H54 (cell line): ENCODE measurements around the gene ADAMTS2.

Experiments
- DNase-seq: peaks from one replicate; pipeline ENCODE4 v3.0.0; 2011; ENCODE audit warnings: low spot score, mixed read lengths; ENCODE audit not compliant: insufficient read length
- FAIRE-seq: peaks from 3 replicates; lab custom pipeline; 2011; peaks lifted over from hg19 to GRCh38; lab: Jason Lieb, UNC
- POLR2A ChIP-seq: IDR thresholded peaks from 2 replicates; pipeline ENCODE4 v1.6.1; 2011; ENCODE audit warnings: low read depth, mild to moderate bottlenecking, low read length

The ADAMTS2 gene

GRCh38 chr5:179281694-179282093 is 63.6 kb downstream of the ADAMTS2 start:
- TF ChIP-seq POLR2A, result no peak
- DNase-seq (no peak), FAIRE-seq (no peak)

GRCh38 chr5:179280095-179280490 is 65.2 kb downstream of the ADAMTS2 start:
- DNase-seq, result no peak
- no peak for FAIRE-seq
- no peak for TF ChIP-seq POLR2A

GRCh38 chr5:179279347-179280094 is 65.7 kb downstream of the ADAMTS2 start:
- no peak for TF ChIP-seq POLR2A
- DNase-seq (no peak), FAIRE-seq (no peak)

GRCh38 chr5:179278546-179278945 is 66.7 kb downstream of the ADAMTS2 start:
- FAIRE-seq, result no peak
- DNase-seq, result no peak
- no peak for TF ChIP-seq POLR2A

- DNase-seq, result no peak
- FAIRE-seq, result no peak
- no peak for TF ChIP-seq POLR2A
Measured at GRCh38 chr5:179278119-179278518, 67.1 kb downstream of the ADAMTS2 start.

- no peak for DNase-seq
- TF ChIP-seq POLR2A, result no peak
- no peak for FAIRE-seq
Measured at GRCh38 chr5:179276838-179277395, 68.3 kb downstream of the ADAMTS2 start.

GRCh38 chr5:179275941-179276837 is 69.1 kb downstream of the ADAMTS2 start:
- DNase-seq (peak; percentile 100), FAIRE-seq (no peak)
- TF ChIP-seq POLR2A, result peak; percentile 44; the same call in 1 of the 2 replicates

- TF ChIP-seq POLR2A, result no peak
- no peak for FAIRE-seq
- no peak for DNase-seq
Measured at GRCh38 chr5:179275381-179275878, 69.8 kb downstream of the ADAMTS2 start.

- FAIRE-seq (no peak), DNase-seq (no peak)
- TF ChIP-seq POLR2A, result no peak
Measured at GRCh38 chr5:179274321-179275315, 70.6 kb downstream of the ADAMTS2 start.

- FAIRE-seq, result no peak
- TF ChIP-seq POLR2A, result no peak
- DNase-seq, result no peak
Measured at GRCh38 chr5:179273441-179274145, 71.7 kb downstream of the ADAMTS2 start.

GRCh38 chr5:179273073-179273435 is 72.2 kb downstream of the ADAMTS2 start:
- DNase-seq (no peak), FAIRE-seq (no peak)
- TF ChIP-seq POLR2A, result no peak

GRCh38 chr5:179272326-179273072 is 72.8 kb downstream of the ADAMTS2 start:
- TF ChIP-seq POLR2A, result no peak
- DNase-seq (no peak), FAIRE-seq (no peak)
